WTC11 (cell line): ENCODE results near the gene PDXP.

ENCODE experiments used
- FOXJ3 ChIP-seq: sonication (generic); formaldehyde crosslinking; IDR thresholded peaks from 2 replicates; pipeline ENCODE4 v1.9.0; 2021; ENCODE audit warnings: missing genetic modification reagents, mild to moderate bottlenecking, borderline replicate concordance
- JUN ChIP-seq: sonication (generic); formaldehyde crosslinking; IDR thresholded peaks from 2 replicates; pipeline ENCODE4 v1.8.0; 2023; ENCODE audit warnings: mild to moderate bottlenecking, missing genetic modification reagents
- TCF7 ChIP-seq: sonication (generic); formaldehyde crosslinking; IDR thresholded peaks from 2 replicates; pipeline ENCODE4 v1.8.0; 2022; ENCODE audit warnings: mild to moderate bottlenecking, low read depth, missing genetic modification reagents, moderate library complexity
- TEAD4 ChIP-seq: sonication (generic); formaldehyde crosslinking; IDR thresholded peaks from 2 replicates; pipeline ENCODE4 v1.8.0; 2022; ENCODE audit warnings: mild to moderate bottlenecking, missing genetic modification reagents
- TF ChIP-seq, protein P1 (sequence below): fragments of 200-600 bp; IDR thresholded peaks from 2 replicates; pipeline ENCODE4 v1.8.0; 2022; ENCODE audit warnings: antibody characterized with exemption
- TF ChIP-seq, protein P2 (sequence below): sonication (generic); formaldehyde crosslinking; IDR thresholded peaks from 2 replicates; pipeline ENCODE4 v1.8.0; 2022; ENCODE audit warnings: mild to moderate bottlenecking, missing genetic modification reagents
- TF ChIP-seq, protein P3 (sequence below): sonication (generic); formaldehyde crosslinking; IDR thresholded peaks from 2 replicates; pipeline ENCODE4 v1.8.0; 2023; ENCODE audit warnings: missing genetic modification reagents

DNA sequence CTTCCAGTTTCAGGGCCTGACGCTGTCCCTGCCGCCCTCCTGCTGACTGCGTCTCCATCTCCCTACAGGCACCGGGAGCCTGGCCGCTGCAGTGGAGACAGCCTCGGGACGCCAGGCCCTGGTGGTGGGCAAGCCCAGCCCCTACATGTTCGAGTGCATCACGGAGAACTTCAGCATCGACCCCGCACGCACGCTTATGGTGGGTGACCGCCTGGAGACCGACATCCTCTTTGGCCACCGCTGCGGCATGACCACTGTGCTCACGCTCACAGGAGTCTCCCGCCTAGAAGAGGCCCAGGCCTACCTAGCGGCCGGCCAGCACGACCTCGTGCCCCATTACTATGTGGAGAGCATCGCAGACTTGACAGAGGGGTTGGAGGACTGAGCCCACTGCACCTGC is 7.0 kb downstream of the PDXP start:
- TF ChIP-seq FOXJ3 (CRISPR knock-in tag) (no peak), TCF7 (no peak), TEAD4 (CRISPR knock-in tag) (no peak), JUN (CRISPR knock-in tag) (no peak)
- TF ChIP-seq, protein P1, sequence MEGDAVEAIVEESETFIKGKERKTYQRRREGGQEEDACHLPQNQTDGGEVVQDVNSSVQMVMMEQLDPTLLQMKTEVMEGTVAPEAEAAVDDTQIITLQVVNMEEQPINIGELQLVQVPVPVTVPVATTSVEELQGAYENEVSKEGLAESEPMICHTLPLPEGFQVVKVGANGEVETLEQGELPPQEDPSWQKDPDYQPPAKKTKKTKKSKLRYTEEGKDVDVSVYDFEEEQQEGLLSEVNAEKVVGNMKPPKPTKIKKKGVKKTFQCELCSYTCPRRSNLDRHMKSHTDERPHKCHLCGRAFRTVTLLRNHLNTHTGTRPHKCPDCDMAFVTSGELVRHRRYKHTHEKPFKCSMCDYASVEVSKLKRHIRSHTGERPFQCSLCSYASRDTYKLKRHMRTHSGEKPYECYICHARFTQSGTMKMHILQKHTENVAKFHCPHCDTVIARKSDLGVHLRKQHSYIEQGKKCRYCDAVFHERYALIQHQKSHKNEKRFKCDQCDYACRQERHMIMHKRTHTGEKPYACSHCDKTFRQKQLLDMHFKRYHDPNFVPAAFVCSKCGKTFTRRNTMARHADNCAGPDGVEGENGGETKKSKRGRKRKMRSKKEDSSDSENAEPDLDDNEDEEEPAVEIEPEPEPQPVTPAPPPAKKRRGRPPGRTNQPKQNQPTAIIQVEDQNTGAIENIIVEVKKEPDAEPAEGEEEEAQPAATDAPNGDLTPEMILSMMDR: no peak
- TF ChIP-seq, protein P2, sequence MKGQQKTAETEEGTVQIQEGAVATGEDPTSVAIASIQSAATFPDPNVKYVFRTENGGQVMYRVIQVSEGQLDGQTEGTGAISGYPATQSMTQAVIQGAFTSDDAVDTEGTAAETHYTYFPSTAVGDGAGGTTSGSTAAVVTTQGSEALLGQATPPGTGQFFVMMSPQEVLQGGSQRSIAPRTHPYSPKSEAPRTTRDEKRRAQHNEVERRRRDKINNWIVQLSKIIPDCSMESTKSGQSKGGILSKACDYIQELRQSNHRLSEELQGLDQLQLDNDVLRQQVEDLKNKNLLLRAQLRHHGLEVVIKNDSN: no peak
- TF ChIP-seq, protein P3, sequence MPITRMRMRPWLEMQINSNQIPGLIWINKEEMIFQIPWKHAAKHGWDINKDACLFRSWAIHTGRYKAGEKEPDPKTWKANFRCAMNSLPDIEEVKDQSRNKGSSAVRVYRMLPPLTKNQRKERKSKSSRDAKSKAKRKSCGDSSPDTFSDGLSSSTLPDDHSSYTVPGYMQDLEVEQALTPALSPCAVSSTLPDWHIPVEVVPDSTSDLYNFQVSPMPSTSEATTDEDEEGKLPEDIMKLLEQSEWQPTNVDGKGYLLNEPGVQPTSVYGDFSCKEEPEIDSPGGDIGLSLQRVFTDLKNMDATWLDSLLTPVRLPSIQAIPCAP (CRISPR knock-in tag): no peak
